NK-92 treated with Interleukin-12 subunit alpha and Interleukin-12 subunit beta, amount 100 ng/mL, for 24 hours (cell line): ENCODE data around the gene SLC34A3.
"Not testable (repeated sequence)": the region's sequence is repeated elsewhere in the genome, so short reads cannot be mapped to it uniquely, and the experiment has no call there.

ENCODE experiments used
- DNase-seq: peaks from one replicate; lab custom pipeline; 2025; lab: John Stamatoyannopoulos, UW

SLC34A3 gene

GRCh38 chr9:137228968-137229896, 1.5 kb upstream of the SLC34A3 start:
- DNase-seq: no peak

GRCh38 chr9:137229903-137230704, 597 bp upstream of the SLC34A3 start:
- DNase-seq: no peak

- no peak for DNase-seq
Measured at GRCh38 chr9:137231372-137232039, 805 bp downstream of the SLC34A3 start.

- no peak for DNase-seq
Measured at GRCh38 chr9:137232101-137232500, 1.4 kb downstream of the SLC34A3 start.

GRCh38 chr9:137232510-137232909, 1.8 kb downstream of the SLC34A3 start:
- DNase-seq: no peak

- DNase-seq: no peak
Measured at GRCh38 chr9:137233143-137233980, 2.7 kb downstream of the SLC34A3 start.

GRCh38 chr9:137234055-137234697, 3.5 kb downstream of the SLC34A3 start:
- DNase-seq: no peak

GRCh38 chr9:137234758-137235423, 4.2 kb downstream of the SLC34A3 start:
- DNase-seq: no peak

- DNase-seq: no peak
Measured at GRCh38 chr9:137235424-137236237, 4.9 kb downstream of the SLC34A3 start.

- DNase-seq: peak; percentile 73
Measured at GRCh38 chr9:137236238-137236935, 5.7 kb downstream of the SLC34A3 start.

- DNase-seq: no peak
Measured at GRCh38 chr9:137236936-137237421, 6.3 kb downstream of the SLC34A3 start.

GRCh38 chr9:137237759-137238726, 7.3 kb downstream of the SLC34A3 start:
- DNase-seq: no peak

- not testable (repeated sequence) for DNase-seq
Measured at GRCh38 chr9:137239541-137240200, 9.0 kb downstream of the SLC34A3 start.

GRCh38 chr9:137240318-137240840, 9.7 kb downstream of the SLC34A3 start:
- no peak for DNase-seq

GRCh38 chr9:137240841-137241489, 10.3 kb downstream of the SLC34A3 start, which contains the start of gene TUBB4B:
TSS of gene TUBB4B (plus strand) at chr9:137241287. CDS start at chr9:137241361, 74 bp downstream.
- DNase-seq: peak; percentile 96
